ENCODE results near the gene GALNT2. TPM values are rescaled to one million over a fixed set of nuclear protein-coding genes. Genes with fewer than 3 reads are reported as not detected.

GALNT2 gene
- total RNA-seq, 1 donor from 2014 or later, result 66.3 TPM

DNA sequence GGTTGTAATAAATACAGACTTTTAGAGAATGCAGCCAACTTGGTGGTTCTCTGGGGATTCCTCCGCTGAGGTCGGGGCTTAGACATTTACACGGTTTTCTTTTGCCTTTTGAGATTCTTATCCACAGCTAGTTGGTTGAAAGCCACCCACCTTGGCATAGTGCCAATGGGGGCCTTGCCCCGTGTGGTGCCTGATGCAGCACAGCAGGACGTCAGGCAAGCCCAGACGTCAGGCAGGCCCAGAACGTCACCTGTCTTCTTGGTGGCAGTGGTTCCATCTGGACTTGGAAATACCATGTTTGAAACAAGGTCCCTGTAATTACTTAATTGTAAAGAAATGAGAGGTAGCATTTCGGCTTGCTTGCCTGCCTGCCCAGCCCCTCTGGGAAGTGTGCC is 78.5 kb downstream of the GALNT2 start:
- Mint-ChIP-seq H3K27me3 (no peaks in the 10 kb centered on the region), H3K4me1 (ENCODE audit: unreplicated experiment) (peaks cover 79% of the 10 kb centered on the region), H3K9me3 (no peaks in the 10 kb centered on the region), H3K27ac (no peak overlapping the region), H3K36me3 (no peaks in the 10 kb centered on the region), H3K4me3 (no peak overlapping the region)
- TF ChIP-seq, protein P1, sequence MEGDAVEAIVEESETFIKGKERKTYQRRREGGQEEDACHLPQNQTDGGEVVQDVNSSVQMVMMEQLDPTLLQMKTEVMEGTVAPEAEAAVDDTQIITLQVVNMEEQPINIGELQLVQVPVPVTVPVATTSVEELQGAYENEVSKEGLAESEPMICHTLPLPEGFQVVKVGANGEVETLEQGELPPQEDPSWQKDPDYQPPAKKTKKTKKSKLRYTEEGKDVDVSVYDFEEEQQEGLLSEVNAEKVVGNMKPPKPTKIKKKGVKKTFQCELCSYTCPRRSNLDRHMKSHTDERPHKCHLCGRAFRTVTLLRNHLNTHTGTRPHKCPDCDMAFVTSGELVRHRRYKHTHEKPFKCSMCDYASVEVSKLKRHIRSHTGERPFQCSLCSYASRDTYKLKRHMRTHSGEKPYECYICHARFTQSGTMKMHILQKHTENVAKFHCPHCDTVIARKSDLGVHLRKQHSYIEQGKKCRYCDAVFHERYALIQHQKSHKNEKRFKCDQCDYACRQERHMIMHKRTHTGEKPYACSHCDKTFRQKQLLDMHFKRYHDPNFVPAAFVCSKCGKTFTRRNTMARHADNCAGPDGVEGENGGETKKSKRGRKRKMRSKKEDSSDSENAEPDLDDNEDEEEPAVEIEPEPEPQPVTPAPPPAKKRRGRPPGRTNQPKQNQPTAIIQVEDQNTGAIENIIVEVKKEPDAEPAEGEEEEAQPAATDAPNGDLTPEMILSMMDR (conservative IDR thresholded peaks at IDR 0.05), result no peak
- DNase-seq (ENCODE audit: extremely low spot score, unreplicated experiment), result no peak

DNA sequence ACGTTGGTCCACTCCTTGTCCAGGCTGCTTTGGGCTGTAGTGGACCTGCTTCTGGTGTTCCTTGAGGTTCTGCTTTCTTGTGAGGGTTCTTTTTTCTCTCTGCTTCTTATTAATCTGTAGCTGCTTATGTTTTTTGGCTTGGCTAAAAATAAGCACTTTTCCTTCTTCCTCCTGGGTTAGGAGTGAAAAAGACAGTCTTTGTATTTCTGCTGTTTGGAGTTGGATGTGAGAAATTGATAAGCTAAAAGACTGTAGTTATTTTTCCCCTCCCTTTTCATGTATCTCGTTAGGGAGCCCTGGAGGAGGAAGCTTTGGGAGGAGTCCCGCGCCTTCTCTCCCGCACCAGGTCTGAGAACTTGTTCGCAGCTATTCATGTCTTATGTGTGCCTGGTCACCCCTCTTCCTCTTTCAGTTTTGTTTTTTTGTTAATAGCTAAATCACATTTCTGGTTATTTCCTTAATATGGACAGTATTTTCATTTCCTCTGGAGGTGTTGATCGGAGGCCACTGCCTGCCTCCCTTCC is 79.0 kb downstream of the GALNT2 start:
- H3K4me1 Mint-ChIP-seq (ENCODE audit: unreplicated experiment), result peaks cover 75% of the 10 kb centered on the region
- H3K27me3 Mint-ChIP-seq, result no peaks in the 10 kb centered on the region
- H3K27ac Mint-ChIP-seq, result no peak overlapping the region
- H3K4me3 Mint-ChIP-seq, result no peak overlapping the region
- TF ChIP-seq, protein P1 (conservative IDR thresholded peaks at IDR 0.05), result no peak
- no peaks in the 10 kb centered on the region for H3K9me3 Mint-ChIP-seq
- no peaks in the 10 kb centered on the region for H3K36me3 Mint-ChIP-seq
- no peak for DNase-seq (ENCODE audit: extremely low spot score, unreplicated experiment)

DNA sequence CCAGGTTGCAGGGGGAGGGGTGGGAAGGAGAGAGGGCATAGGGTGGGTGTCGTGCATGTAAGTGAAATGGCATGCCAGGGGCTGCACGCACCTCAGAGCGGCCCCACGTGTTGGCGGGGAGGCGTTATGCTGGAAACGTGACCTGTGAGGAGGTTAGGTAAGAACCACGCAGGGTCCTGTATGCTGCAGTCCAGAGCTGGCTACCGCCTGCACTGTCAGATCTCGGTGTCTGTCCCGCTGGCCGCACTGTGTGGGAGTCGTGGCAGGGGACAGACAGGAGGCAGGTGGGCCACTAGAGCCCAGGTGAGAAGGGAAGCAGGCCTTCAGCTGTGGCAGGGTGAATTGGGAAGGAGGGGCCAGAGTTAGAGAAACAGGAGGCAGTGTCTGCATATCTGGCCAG is 79.7 kb downstream of the GALNT2 start:
- Mint-ChIP-seq H3K27ac (no peak overlapping the region), H3K4me1 (ENCODE audit: unreplicated experiment) (peaks cover 69% of the 10 kb centered on the region), H3K4me3 (no peak overlapping the region), H3K9me3 (no peaks in the 10 kb centered on the region), H3K27me3 (no peaks in the 10 kb centered on the region), H3K36me3 (no peaks in the 10 kb centered on the region)
- no peak for DNase-seq (ENCODE audit: extremely low spot score, unreplicated experiment)
- TF ChIP-seq, protein P1 (conservative IDR thresholded peaks at IDR 0.05), result no peak

DNA sequence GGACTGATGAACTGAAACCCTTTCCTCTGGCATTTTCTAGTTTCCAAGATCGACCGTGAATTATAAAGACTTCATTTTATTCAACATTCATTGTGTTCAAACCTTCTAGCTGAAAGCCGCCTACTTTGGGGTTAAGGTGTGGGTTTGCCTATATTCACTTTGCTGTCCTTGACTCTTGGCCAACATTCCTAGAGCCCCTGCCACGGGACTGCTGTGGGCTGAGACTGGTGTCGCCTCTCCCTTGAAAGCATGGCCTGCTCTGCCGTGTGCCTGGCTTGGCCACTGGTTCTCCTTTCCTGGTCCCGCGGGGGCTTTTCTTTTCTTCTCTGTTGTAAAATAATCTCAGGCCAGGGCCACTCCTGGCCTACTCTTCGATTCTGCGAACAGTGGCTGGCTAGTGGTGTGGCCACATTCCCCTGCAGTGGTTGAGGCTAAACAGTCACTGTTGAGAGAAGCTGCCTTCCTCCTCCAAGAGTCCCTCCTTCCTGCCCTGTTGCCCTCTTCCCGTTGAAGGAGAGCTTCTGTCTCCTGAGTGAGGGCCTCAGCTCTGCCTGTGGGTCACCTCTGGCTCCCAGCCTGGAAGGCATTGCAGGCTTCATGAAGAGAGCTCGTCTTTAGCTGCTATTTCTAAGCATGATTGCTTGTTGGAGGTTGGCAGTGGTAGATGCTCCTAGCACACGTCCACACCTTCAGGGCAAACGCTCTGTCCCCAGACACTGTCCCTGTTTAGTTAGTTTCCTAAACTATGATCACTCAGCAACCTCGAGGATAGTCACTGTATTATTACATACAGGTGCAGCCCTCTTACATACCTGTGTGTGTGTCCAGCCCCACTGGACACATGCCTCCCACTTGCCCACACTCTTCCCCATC is 80.5 kb downstream of the GALNT2 start:
- H3K36me3 Mint-ChIP-seq, result no peaks in the 10 kb centered on the region
- H3K9me3 Mint-ChIP-seq, result no peaks in the 10 kb centered on the region
- H3K4me1 Mint-ChIP-seq (ENCODE audit: unreplicated experiment), result peaks cover 67% of the 10 kb centered on the region
- peak overlapping the region; percentile 16 for H3K27ac Mint-ChIP-seq
- no peak overlapping the region for H3K4me3 Mint-ChIP-seq
- H3K27me3 Mint-ChIP-seq, result no peaks in the 10 kb centered on the region
- no peak for DNase-seq (ENCODE audit: extremely low spot score, unreplicated experiment)
- TF ChIP-seq, protein P1 (conservative IDR thresholded peaks at IDR 0.05), result no peak

DNA sequence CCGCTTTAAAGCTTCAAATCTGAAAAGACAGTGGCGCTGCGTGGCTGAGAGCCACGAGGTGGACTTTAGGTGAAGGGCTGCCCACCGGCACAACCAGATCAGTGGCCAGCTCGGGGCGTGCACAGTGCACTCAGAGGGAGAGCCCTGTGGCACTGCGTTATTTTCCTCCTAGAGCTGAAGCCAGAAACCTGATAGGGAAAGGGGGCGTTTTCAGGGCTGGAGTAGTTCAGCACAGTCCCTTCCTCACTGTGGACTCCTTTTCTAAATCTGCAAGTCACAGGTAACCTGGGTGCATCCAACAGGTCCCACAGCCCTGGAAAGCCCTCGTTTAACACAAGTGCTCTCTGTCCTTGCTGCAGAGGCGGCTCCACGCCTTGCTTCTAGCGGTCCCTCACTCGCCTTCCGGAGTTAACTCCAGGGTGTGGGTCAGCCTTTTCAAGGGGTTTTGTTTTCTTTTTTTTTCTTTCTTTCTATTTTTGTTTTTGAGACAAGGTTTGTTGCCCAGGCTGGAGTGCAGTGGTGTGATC is 81.2 kb downstream of the GALNT2 start:
- DNase-seq (ENCODE audit: extremely low spot score, unreplicated experiment), result no peak
- Mint-ChIP-seq H3K4me1 (ENCODE audit: unreplicated experiment) (peaks cover 67% of the 10 kb centered on the region), H3K9me3 (no peaks in the 10 kb centered on the region), H3K36me3 (no peaks in the 10 kb centered on the region), H3K27me3 (no peaks in the 10 kb centered on the region), H3K4me3 (no peak overlapping the region), H3K27ac (no peak overlapping the region)
- TF ChIP-seq, protein P1 (conservative IDR thresholded peaks at IDR 0.05), result no peak

Data from type B pancreatic cell (in vitro differentiated cells).